ENCODE measurements around the gene SPECC1. TPM values are rescaled to one million over a fixed set of nuclear protein-coding genes. Genes with fewer than 3 reads are reported as not detected.
"Not testable (repeated sequence)": the region's sequence is repeated elsewhere in the genome, so short reads cannot be mapped to it uniquely, and the experiment has no call there.

SPECC1 gene, protein sequence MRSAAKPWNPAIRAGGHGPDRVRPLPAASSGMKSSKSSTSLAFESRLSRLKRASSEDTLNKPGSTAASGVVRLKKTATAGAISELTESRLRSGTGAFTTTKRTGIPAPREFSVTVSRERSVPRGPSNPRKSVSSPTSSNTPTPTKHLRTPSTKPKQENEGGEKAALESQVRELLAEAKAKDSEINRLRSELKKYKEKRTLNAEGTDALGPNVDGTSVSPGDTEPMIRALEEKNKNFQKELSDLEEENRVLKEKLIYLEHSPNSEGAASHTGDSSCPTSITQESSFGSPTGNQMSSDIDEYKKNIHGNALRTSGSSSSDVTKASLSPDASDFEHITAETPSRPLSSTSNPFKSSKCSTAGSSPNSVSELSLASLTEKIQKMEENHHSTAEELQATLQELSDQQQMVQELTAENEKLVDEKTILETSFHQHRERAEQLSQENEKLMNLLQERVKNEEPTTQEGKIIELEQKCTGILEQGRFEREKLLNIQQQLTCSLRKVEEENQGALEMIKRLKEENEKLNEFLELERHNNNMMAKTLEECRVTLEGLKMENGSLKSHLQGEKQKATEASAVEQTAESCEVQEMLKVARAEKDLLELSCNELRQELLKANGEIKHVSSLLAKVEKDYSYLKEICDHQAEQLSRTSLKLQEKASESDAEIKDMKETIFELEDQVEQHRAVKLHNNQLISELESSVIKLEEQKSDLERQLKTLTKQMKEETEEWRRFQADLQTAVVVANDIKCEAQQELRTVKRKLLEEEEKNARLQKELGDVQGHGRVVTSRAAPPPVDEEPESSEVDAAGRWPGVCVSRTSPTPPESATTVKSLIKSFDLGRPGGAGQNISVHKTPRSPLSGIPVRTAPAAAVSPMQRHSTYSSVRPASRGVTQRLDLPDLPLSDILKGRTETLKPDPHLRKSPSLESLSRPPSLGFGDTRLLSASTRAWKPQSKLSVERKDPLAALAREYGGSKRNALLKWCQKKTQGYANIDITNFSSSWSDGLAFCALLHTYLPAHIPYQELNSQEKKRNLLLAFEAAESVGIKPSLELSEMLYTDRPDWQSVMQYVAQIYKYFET
- 10 to 100 TPM; 19.2 to 33.7 (median 29.4) TPM for total RNA-seq (2021; fragmentation: NEBNext Ultra II Directional; extraction: Animal tissue kit (Norgen Biotek cat#: 25700))
- long read RNA-seq, partial matches to known transcripts = 4 of 9 reads
- long read RNA-seq, other reads (novel, unspliced or antisense) = 1 of 9 reads

DNA sequence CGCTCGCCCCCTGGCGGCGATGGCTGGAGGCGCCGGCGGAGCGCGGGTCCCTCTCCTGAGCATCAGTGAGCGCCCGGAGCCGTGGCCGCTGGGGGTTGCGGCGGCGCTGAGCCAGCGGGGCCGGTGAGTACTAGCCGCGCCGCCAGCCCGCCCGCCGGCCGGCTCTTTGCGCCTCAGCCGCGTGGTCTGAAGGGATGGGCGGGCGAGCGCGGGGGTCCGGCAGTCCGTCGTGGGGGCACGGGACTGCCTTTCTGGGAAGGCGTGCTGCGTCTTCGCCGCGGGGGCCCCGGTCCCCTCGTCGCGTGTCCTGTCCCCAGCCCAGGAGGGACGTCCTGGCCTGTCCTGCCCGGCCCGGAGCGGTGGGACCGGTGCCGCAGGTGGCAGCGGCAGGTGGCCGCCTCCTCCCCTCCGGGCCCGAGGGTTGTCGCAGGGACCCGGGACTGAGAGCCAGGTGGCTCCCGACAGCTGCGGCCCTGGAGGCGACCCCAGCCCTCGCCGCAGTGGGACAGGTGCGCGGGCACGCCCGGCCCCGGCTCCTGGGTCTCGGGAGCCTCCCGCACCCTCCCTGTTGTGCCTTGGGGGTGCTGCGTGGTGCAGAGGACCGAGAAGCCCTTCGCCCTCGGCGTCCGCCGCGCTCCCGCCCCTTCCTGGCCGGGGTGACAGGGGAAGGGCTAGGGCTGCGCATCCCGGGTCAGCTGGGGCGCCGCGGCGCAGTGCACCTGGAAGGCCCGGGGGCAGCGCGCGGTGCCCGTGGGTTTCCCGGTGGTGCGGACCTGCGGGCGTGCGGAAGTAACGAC, at the start of gene SPECC1:
TSS of gene SPECC1 (plus strand) at position 58 of the 797 bp plus-strand sequence. CDS start 87,293 bp downstream, outside the sequence.
- H3K27me3 Mint-ChIP-seq (ENCODE audit: insufficient read depth) = peaks cover 30% of the 10 kb centered on the region
- no peaks in the 10 kb centered on the region for H3K9me3 Mint-ChIP-seq
- no peaks in the 10 kb centered on the region for H3K36me3 Mint-ChIP-seq (ENCODE audit: low read depth)
- H3K4me3 Mint-ChIP-seq = peak within 1 kb of the TSS; percentile 92
- no peak within 1 kb of the TSS for H3K27ac Mint-ChIP-seq
- TF ChIP-seq, protein P1, sequence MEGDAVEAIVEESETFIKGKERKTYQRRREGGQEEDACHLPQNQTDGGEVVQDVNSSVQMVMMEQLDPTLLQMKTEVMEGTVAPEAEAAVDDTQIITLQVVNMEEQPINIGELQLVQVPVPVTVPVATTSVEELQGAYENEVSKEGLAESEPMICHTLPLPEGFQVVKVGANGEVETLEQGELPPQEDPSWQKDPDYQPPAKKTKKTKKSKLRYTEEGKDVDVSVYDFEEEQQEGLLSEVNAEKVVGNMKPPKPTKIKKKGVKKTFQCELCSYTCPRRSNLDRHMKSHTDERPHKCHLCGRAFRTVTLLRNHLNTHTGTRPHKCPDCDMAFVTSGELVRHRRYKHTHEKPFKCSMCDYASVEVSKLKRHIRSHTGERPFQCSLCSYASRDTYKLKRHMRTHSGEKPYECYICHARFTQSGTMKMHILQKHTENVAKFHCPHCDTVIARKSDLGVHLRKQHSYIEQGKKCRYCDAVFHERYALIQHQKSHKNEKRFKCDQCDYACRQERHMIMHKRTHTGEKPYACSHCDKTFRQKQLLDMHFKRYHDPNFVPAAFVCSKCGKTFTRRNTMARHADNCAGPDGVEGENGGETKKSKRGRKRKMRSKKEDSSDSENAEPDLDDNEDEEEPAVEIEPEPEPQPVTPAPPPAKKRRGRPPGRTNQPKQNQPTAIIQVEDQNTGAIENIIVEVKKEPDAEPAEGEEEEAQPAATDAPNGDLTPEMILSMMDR (IDR thresholded peaks at IDR 0.05) = peak; percentile 99
- H3K4me1 Mint-ChIP-seq (ENCODE audit: low read depth) = peaks cover 12% of the 10 kb centered on the region
- DNase-seq = no peak

DNA sequence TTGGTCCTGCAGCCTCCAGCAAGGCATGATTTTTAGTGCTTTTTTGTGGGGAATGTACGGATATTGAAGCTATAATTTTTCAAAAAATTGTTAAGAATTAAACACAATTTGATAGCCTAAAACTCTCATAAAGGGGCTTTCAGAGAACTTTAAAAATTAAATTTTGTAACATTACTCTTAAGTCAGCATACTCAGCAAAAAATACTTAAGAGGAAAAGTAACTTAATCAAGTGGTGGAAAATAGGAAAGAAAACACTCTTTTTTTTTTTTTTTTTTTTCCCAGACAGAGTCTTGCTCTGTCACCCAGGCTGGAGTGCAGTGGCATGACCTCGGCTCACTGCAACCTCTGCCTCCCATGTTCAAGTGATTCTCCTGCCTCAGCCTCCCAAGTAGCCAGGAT, 46.2 kb upstream of the SPECC1 start:
- H3K27ac Mint-ChIP-seq; H3K4me3 Mint-ChIP-seq; H3K27me3 Mint-ChIP-seq (ENCODE audit: insufficient read depth); DNase-seq; H3K9me3 Mint-ChIP-seq: not testable (repeated sequence)
- H3K36me3 Mint-ChIP-seq (ENCODE audit: low read depth) = peaks cover 23% of the 10 kb centered on the region
- peaks cover 30% of the 10 kb centered on the region for H3K4me1 Mint-ChIP-seq (ENCODE audit: low read depth)

DNA sequence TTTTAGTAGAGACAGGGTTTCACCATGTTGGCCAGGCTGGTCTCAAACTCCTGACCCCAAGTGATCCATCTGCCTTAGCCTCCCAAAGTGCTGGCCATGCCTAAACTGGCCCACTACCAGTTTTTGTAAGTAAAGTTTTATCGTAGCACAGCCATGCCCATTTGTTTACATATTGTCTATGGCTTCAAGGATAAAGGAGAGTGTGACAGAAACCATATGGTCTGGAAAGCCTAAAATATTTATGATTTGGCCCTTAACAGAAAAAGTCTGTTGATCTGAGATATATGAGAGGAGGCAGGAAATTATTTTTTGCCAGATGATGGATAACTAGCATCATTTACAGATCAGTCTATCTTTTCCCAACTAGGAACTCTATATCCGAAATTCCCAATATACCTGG, 36.0 kb upstream of the SPECC1 start:
- H3K27me3 Mint-ChIP-seq (ENCODE audit: insufficient read depth) = no peaks in the 10 kb centered on the region; the same call in 1 of the 2 replicates
- no peak overlapping the region for H3K4me3 Mint-ChIP-seq
- DNase-seq = no peak
- peaks cover 31% of the 10 kb centered on the region for H3K4me1 Mint-ChIP-seq (ENCODE audit: low read depth)
- H3K27ac Mint-ChIP-seq = no peak overlapping the region
- peaks cover 35% of the 10 kb centered on the region for H3K36me3 Mint-ChIP-seq (ENCODE audit: low read depth)
- TF ChIP-seq, protein P1 (IDR thresholded peaks at IDR 0.05) = no peak
- no peaks in the 10 kb centered on the region for H3K9me3 Mint-ChIP-seq

DNA sequence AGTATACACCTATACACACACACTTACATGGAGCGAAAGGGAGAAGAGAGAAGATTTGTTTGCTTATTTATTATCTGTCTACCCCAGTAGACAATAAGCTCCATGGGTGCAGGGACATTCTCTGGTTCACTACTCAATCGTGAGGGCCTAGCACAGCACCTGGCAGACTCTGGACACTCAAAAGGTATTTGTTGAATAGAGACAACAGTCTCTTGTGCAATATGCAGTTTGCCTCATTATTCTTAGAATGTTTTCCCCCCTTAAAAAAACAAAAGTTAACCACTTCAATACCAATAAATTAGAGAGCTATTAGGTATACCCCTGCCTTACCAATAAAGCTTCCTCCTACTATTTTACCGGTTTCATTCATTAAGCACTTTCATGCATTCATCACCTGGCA, 33.6 kb upstream of the SPECC1 start:
- Mint-ChIP-seq H3K9me3 (no peaks in the 10 kb centered on the region), H3K27me3 (ENCODE audit: insufficient read depth) (no peaks in the 10 kb centered on the region; the same call in 1 of the 2 replicates), H3K36me3 (ENCODE audit: low read depth) (peaks cover 23% of the 10 kb centered on the region), H3K4me1 (ENCODE audit: low read depth) (peaks cover 25% of the 10 kb centered on the region), H3K4me3 (peak overlapping the region; percentile 67), H3K27ac (no peak overlapping the region)
- TF ChIP-seq, protein P1 (IDR thresholded peaks at IDR 0.05) = no peak
- no peak for DNase-seq

DNA sequence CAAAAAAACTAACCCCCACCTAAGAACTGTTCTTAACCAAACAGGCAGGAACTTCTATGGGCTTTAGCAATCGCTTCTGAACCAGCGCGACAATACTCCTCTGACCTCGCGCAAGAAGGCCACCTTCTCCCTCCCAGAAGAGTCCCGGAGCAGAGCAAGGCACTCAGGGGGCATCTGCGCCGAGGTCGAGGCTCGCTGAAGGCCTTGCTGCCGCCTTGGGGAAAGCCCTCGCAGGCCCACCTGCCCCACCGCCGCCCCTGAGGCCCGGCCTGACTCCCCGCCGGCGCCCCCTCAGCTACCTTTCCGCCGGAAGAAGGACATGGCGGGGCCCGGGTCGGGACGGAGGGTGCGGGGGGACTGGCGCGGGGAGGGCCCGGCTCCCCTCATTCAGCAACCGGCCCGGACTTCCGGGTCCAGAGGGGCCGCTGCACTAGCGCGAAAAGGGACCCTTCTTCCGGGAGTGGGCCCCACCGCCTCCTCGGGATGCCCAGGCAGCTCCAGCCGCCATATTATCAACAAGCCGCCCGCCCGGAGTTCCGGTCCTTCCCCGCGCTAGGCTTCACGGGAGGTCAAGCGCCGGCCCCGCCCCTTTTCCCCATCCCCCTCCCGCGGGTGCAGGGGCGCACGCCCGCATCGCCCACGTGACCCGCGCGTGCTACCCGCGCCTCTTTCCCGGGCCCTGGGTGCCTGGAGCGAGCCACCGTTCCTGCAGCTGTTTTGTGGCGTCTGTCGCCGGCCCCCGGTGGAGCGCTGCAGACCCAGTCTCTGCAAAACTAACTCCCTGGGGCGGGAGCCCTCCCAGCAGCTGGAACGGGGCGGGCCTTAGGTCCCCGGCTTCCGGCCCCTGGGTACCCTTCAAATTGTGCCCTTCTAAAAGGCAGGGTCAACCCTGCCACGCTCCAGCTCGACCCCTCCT, 31.6 kb upstream of the SPECC1 start, which contains the start of gene AKAP10:
TSS of gene AKAP10 (minus strand) at position 536 of the 916 bp plus-strand sequence. CDS start at position 387, 149 bp downstream.
- no peaks in the 10 kb centered on the region for H3K9me3 Mint-ChIP-seq

More for the DNA sequence above, 31.6 kb upstream of the SPECC1 start, which contains the start of gene AKAP10:
- peaks cover 18% of the 10 kb centered on the region for H3K36me3 Mint-ChIP-seq (ENCODE audit: low read depth)
- H3K4me3 Mint-ChIP-seq = peak within 1 kb of the TSS; percentile 97
- H3K27ac Mint-ChIP-seq = peak within 1 kb of the TSS; percentile 95
- no peaks in the 10 kb centered on the region; the same call in 1 of the 2 replicates for H3K27me3 Mint-ChIP-seq (ENCODE audit: insufficient read depth)
- peak; percentile 72 for DNase-seq
- H3K4me1 Mint-ChIP-seq (ENCODE audit: low read depth) = peaks cover 25% of the 10 kb centered on the region
- TF ChIP-seq, protein P1 (IDR thresholded peaks at IDR 0.05) = no peak
